T-cell (primary cell): ENCODE measurements around the gene EPAS1. TPM values are rescaled to one million over a fixed set of nuclear protein-coding genes. Genes with fewer than 3 reads are reported as not detected.

Experiments
- ATAC-seq, 4 experiments: fragments of 200-7000 bp in 3 of 4; fragments of 150-1000 bp in 1 of 4; cut with Tn5 transposase; replicated peaks in 1 of 4; 1 replicate in 3 of 4; 2 replicates in 1 of 4; pipeline ENCODE4 v1.10.0; 2021; ENCODE audit warnings: moderate library complexity in 3 of 4, mild to moderate bottlenecking in 2 of 4, moderate number of reproducible peaks in 1 of 4
- CTCF ChIA-PET, 2 donors: fragments of 300-600 bp; sonication (Branson Sonifier 250); formaldehyde crosslinking; loops; one replicate each; lab custom pipeline; 2022; ENCODE audit warnings: antibody characterized with exemption in 2 of 2; lab: Charles Lee
- POLR2A ChIA-PET, 2 donors: fragments of 300-600 bp; sonication (Branson Sonifier 250); formaldehyde crosslinking; loops; one replicate each; lab custom pipeline; 2022; ENCODE audit warnings: antibody characterized with exemption in 2 of 2; lab: Charles Lee
- DNase-seq, 35 experiments: peaks; one replicate each; pipeline versions ENCODE4 v3.0.0 to v3.0.0-alpha.2; 2013 to 2023
- H3K27ac ChIP-seq: one replicate; pipeline ENCODE4 v1.5.1; 2013; ENCODE audit warnings: low read length
- H3K27me3 ChIP-seq, 2 experiments: replicated peaks in 1 of 2; 1 replicate in 1 of 2; 2 replicates in 1 of 2; pipeline versions ENCODE4 v1.6.1 to v1.7.0; 2013; ENCODE audit warnings: low read length in 1 of 2, mixed read lengths in 1 of 2; ENCODE audit not compliant: control insufficient read depth in 2 of 2, insufficient read depth in 2 of 2; ENCODE audit errors: extremely low read depth in 1 of 2
- H3K36me3 ChIP-seq, 2 donors: 1 replicate in 1 of 2; 2 replicates in 1 of 2; pipeline versions ENCODE4 v1.6.1 to v1.7.0; 2013; ENCODE audit warnings: low read length in 1 of 2; ENCODE audit not compliant: control insufficient read depth in 2 of 2, insufficient read depth in 1 of 2; ENCODE audit errors: extremely low read depth in 1 of 2
- H3K4me1 ChIP-seq, 2 experiments: 1 replicate in 1 of 2; 2 replicates in 1 of 2; pipeline versions ENCODE4 v1.6.1 to v1.7.0; 2013; ENCODE audit warnings: low read length in 2 of 2, mixed read lengths in 1 of 2; ENCODE audit not compliant: insufficient read depth in 2 of 2, control insufficient read depth in 1 of 2; ENCODE audit errors: extremely low read depth in 1 of 2
- H3K4me3 ChIP-seq, 2 donors: 1 replicate in 1 of 2; 2 replicates in 1 of 2; pipeline versions ENCODE4 v1.5.1 to v1.7.0; 2013; ENCODE audit warnings: mild to moderate bottlenecking in 2 of 2, low read length in 1 of 2, moderate library complexity in 1 of 2; ENCODE audit not compliant: control insufficient read depth in 1 of 2; ENCODE audit errors: extremely low read depth in 1 of 2
- H3K9me3 ChIP-seq: 2 replicates; pipeline ENCODE4 v1.7.0; 2013
- H3K27ac Mint-ChIP-seq, 2 donors: one replicate each; pipeline ENCODE4 v1.8.0; 2020 to 2021; ENCODE audit warnings: mild to moderate bottlenecking in 2 of 2, mixed read lengths in 2 of 2
- H3K27me3 Mint-ChIP-seq, 2 donors: one replicate each; pipeline ENCODE4 v1.8.0; 2021 to 2022; ENCODE audit warnings: mixed read lengths in 2 of 2
- H3K36me3 Mint-ChIP-seq: one replicate; pipeline ENCODE4 v1.8.0; 2021; ENCODE audit warnings: mixed read lengths
- H3K4me1 Mint-ChIP-seq, 3 donors: one replicate each; pipeline ENCODE4 v1.8.0; 2020 to 2022; ENCODE audit warnings: mixed read lengths in 3 of 3, mild to moderate bottlenecking in 1 of 3
- H3K4me3 Mint-ChIP-seq, 3 donors: one replicate each; pipeline ENCODE4 v1.8.0; 2020 to 2022; ENCODE audit warnings: mild to moderate bottlenecking in 3 of 3, mixed read lengths in 3 of 3, moderate library complexity in 3 of 3
- H3K9me3 Mint-ChIP-seq, 3 donors: one replicate each; pipeline ENCODE4 v1.8.0; 2020 to 2022; ENCODE audit warnings: mixed read lengths in 3 of 3
- WGBS: methylation state at CpG from one replicate; pipeline ENCODE4 v1.1.5; 2013; ENCODE audit warnings: missing lambda C conversion rate; ENCODE audit not compliant: insufficient coverage; 5-methylcytosine and 5-hydroxymethylcytosine counted together
- total RNA-seq, 35 experiments: library from RNA in 6 of 35; stranded (reverse) in 6 of 35; fragments of 120-200 nt in 1 of 35; gene quantifications; one replicate each; pipeline versions ENCODE4 v1.2.1 to v1.2.4 and lab custom pipeline; 2013 to 2026

Gene EPAS1
- total RNA-seq, 5 donors from 2014 or later (not counting 1 experiment from before 2014, with no cell fraction given) = 1.0 to 4.0 (median 3.0) TPM

DNA sequence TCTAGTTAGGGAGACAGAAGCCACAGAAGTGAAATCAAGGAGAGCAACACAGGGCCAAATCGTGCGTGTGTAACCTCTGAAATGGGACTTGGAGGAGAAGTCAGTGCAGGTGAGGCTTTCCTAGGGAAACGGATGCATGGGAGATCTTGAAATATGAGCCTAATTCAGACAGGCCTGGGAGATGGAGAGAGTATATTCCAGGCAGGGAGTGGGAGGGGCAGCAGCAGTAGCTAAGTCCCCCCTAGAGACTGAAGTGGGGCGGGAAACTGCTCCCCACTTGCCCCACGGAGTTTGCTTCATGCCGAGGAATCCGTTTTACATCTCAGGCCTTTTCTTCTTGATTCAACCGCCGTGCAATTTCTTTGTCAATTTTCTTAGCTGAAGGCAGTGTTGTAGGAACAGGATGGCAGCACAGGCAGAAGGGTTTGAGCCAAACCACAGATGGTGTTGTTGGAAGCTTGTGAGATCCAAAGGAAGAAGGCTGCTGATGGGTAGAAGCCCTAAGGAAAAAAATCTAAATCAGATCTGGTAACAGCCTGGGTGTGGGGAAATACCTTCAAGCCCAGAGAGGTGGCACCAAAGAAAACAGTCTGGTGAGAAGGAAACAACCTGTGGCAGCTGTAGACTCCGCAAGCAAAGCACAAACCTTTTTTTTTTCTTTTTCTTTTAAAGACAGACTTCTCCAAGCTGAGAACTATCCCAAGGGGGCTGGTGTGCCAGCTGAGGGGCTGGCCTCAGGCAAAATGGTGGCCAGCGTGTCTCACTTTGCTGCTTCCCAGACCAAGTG, 40.2 kb downstream of the EPAS1 start:
- H3K27me3 Mint-ChIP-seq = peaks cover 0 to 3% of the 10 kb centered on the region in 2 donors
- H3K4me1 Mint-ChIP-seq = peaks cover 10 to 37% (median 27%) of the 10 kb centered on the region in 3 donors
- H3K4me3 ChIP-seq = no peak overlapping the region
- no peaks in the 10 kb centered on the region for H3K36me3 Mint-ChIP-seq
- H3K9me3 ChIP-seq = no peaks in the 10 kb centered on the region
- 88% methylated on average over 7 of the region's 11 CpGs for WGBS
- CTCF ChIA-PET = interaction anchor here in 1 of 2 donors (1.2 kb wide), 1 partner anchor 274 kb away, joined by 4 read pairs; no protein-coding TSS in a partner anchor
- H3K27ac Mint-ChIP-seq = peak overlapping the region in 1 of 2 donors; percentile 4
- peak in 2 of 4 experiments; percentile 59 to 82 for ATAC-seq
- H3K27me3 ChIP-seq = peaks cover 0 to 17% of the 10 kb centered on the region in 2 experiments
- H3K9me3 Mint-ChIP-seq = no peaks in the 10 kb centered on the region
- DNase-seq = peak in 1 of 35 experiments; percentile 38
- H3K36me3 ChIP-seq = no peaks in the 10 kb centered on the region
- POLR2A ChIA-PET = interaction anchor here in 1 of 2 donors (0.6 kb wide), 1 partner anchor 33 kb away, joined by 3 read pairs; no protein-coding TSS in a partner anchor
- H3K27ac ChIP-seq = no peak overlapping the region
- H3K4me1 ChIP-seq = peaks cover 7 to 9% of the 10 kb centered on the region in 2 experiments
- no peak overlapping the region for H3K4me3 Mint-ChIP-seq

GRCh38 chr2:46338674-46339073, 41.5 kb downstream of the EPAS1 start:
- H3K27ac ChIP-seq = no peak overlapping the region
- Mint-ChIP-seq H3K36me3 (no peaks in the 10 kb centered on the region), H3K27me3 (no peaks in the 10 kb centered on the region), H3K4me3 (no peak overlapping the region), H3K4me1 (peaks cover 9 to 39% (median 33%) of the 10 kb centered on the region in 3 donors), H3K9me3 (no peaks in the 10 kb centered on the region), H3K27ac (no peak overlapping the region)
- H3K4me1 ChIP-seq = peaks cover 7 to 9% of the 10 kb centered on the region in 2 experiments
- DNase-seq (no peak), ATAC-seq (no peak)
- 100% methylated on average over 1 of the region's 4 CpGs for WGBS
- CTCF ChIA-PET = interaction anchor here in 1 of 2 donors (1.0 kb wide), 1 partner anchor 28 kb away, joined by 3 read pairs; no protein-coding TSS in a partner anchor
- POLR2A ChIA-PET = no interaction called here
- no peaks in the 10 kb centered on the region for H3K9me3 ChIP-seq
- peaks cover 0 to 8% of the 10 kb centered on the region in 2 experiments for H3K27me3 ChIP-seq
- no peak overlapping the region for H3K4me3 ChIP-seq
- H3K36me3 ChIP-seq = no peaks in the 10 kb centered on the region

DNA sequence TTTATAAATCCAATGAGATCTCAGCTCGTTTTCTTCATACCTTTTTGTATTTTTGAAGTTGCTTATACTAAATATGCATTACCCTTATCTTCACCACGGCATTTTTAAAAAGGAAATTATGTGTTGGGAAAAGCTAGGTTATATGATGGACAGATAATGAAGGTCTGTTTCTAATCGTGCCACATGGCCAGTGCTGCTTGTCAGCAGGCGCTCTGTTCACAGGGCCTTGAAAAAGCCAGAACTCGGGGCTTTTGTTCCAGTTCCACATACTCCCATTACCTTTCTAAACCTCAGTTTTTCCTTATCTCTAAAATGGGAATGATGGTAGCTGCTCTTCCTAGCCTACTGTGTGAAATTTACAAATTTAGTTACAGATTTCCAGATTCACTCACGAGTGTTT, 42.0 kb downstream of the EPAS1 start:
- peaks cover 7 to 9% of the 10 kb centered on the region in 2 experiments for H3K4me1 ChIP-seq
- no peak overlapping the region for H3K4me3 ChIP-seq
- peaks cover 9 to 43% (median 31%) of the 10 kb centered on the region in 3 donors for H3K4me1 Mint-ChIP-seq
- DNase-seq (no peak), ATAC-seq (no peak)
- peaks cover 0 to 3% of the 10 kb centered on the region in 2 donors for H3K27me3 Mint-ChIP-seq
- no peak overlapping the region for H3K27ac ChIP-seq
- H3K27ac Mint-ChIP-seq = no peak overlapping the region
- no peaks in the 10 kb centered on the region for H3K36me3 ChIP-seq
- no CpG with 5 or more reads among the region's 6 CpGs for WGBS
- no peaks in the 10 kb centered on the region for H3K36me3 Mint-ChIP-seq
- H3K27me3 ChIP-seq = peaks cover 0 to 2% of the 10 kb centered on the region in 2 experiments
- ChIA-PET POLR2A (no interaction called here), CTCF (interaction anchor here in 1 of 2 donors (0.7 kb wide), 2 partner anchors 24 to 257 kb away, joined by 3 to 4 read pairs; no protein-coding TSS in a partner anchor)
- H3K9me3 ChIP-seq = no peaks in the 10 kb centered on the region
- H3K4me3 Mint-ChIP-seq = no peak overlapping the region
- no peaks in the 10 kb centered on the region for H3K9me3 Mint-ChIP-seq

DNA sequence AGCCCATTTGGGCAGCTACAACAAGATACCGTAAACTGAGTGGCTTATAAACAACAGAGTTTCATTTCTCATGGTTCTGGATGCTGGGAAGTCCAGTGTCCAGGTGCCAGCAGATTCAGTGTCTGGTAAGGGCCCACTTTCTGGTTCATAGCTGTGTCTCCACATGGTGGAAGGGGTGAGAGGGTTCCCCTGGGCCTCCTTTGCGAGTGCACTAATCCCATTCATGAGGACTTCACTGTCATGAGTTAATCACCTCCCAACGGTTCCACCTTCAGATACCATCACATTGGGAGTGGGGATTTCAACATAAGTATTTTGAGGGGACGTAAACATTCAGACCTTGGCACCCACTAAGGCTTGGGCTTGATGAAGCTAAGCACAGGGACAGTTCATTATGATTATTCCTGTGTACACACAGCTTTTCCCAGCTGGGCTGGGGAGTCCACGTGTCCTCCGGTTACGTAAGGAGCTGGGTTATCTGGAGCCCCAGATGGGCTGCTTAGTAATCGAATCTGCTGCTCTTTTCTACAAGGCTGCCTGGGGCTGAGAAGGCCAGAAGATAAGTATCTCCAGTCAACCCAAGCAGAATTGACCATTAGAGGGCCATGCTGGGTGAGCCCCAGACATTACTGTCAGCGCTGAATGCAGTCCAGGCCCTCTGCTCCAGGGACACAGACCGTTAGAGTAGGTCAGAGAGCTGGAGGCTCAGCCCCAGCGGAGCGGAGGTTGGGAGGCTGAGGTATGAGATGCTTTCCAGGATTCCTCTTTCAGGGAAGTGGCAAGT, 42.7 kb downstream of the EPAS1 start:
- no peak for ATAC-seq
- no peak overlapping the region for H3K4me3 Mint-ChIP-seq
- H3K27ac Mint-ChIP-seq = no peak overlapping the region
- ChIA-PET POLR2A (no interaction called here), CTCF (interaction anchor here in 1 of 2 donors (0.7 kb wide), 2 partner anchors 24 to 257 kb away, joined by 3 to 4 read pairs; no protein-coding TSS in a partner anchor)
- H3K4me3 ChIP-seq = no peak overlapping the region
- H3K9me3 ChIP-seq = no peaks in the 10 kb centered on the region
- H3K27ac ChIP-seq = no peak overlapping the region
- H3K27me3 Mint-ChIP-seq = peaks cover 0 to 3% of the 10 kb centered on the region in 2 donors
- no peaks in the 10 kb centered on the region for H3K36me3 ChIP-seq
- H3K36me3 Mint-ChIP-seq = no peaks in the 10 kb centered on the region
- DNase-seq = no peak
- peaks cover 7 to 9% of the 10 kb centered on the region in 2 experiments for H3K4me1 ChIP-seq
- H3K4me1 Mint-ChIP-seq = peaks cover 9 to 40% (median 25%) of the 10 kb centered on the region in 3 donors
- no peaks in the 10 kb centered on the region for H3K9me3 Mint-ChIP-seq
- H3K27me3 ChIP-seq = no peaks in the 10 kb centered on the region
- 100% methylated on average over 5 of the region's 12 CpGs for WGBS

DNA sequence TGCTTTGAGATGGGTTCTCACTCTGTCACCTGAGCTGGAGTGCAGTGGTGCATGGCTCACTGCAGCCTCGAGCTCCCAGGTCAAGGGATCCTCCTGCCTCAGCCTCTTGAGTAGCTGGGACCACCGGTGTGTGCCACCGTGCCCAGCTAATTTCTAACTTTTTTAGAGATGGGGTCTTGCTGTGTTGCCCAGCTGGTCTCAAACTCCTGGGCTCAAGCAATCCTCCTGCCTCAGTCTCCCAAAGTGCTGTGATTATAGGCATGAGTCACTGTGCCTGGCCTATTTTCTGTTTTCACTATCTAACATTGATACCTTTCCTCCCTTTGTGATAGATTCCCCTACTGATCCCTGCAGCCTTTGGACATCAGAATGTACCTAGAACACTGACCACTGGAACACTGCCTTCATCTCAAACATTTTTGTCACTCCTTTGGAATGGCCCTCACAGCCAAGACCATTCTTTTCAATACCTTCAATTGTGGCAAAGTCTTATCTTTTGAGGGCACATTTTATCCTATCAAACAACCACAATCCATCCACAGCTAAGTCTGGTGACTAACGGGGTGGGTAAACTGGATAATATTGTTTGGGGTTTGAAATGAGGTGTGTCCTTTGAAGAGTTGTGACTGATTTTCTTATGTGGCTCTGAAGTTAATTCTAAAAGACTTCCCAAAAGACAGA, 43.7 kb downstream of the EPAS1 start:
- no peak overlapping the region for H3K4me3 Mint-ChIP-seq
- H3K27ac Mint-ChIP-seq = no peak overlapping the region
- peaks cover 0 to 3% of the 10 kb centered on the region in 2 donors for H3K27me3 Mint-ChIP-seq
- Histone ChIP-seq H3K27me3 (no peaks in the 10 kb centered on the region), H3K36me3 (no peaks in the 10 kb centered on the region), H3K9me3 (no peaks in the 10 kb centered on the region), H3K27ac (no peak overlapping the region), H3K4me3 (no peak overlapping the region), H3K4me1 (peaks cover 7 to 9% of the 10 kb centered on the region in 2 experiments)
- peaks cover 9 to 37% (median 25%) of the 10 kb centered on the region in 3 donors for H3K4me1 Mint-ChIP-seq
- ChIA-PET POLR2A (no interaction called here), CTCF (no interaction called here)
- no peaks in the 10 kb centered on the region for H3K9me3 Mint-ChIP-seq
- ATAC-seq (no peak), DNase-seq (no peak)
- H3K36me3 Mint-ChIP-seq = no peaks in the 10 kb centered on the region
- 89% methylated on average over 3 of the region's 4 CpGs for WGBS
